Lung (tissue), 12 donors: Measurements from ENCODE around the gene FGFR3. TPM values are rescaled to one million over a fixed set of nuclear protein-coding genes. Genes with fewer than 3 reads are reported as not detected.

ENCODE experiments used
- ATAC-seq: fragments of 200-7000 bp; cut with Tn5 transposase; one replicate; pipeline ENCODE4 v1.9.1; 2020; ENCODE audit warnings: moderate number of reproducible peaks; ENCODE audit not compliant: insufficient read depth, low FRiP score
- DNase-seq, 3 donors: peaks; one replicate each; pipeline ENCODE4 v3.0.0-alpha.2; 2013 to 2017
- H3K27ac ChIP-seq, 2 donors: one replicate each; pipeline ENCODE4 v1.5.1; 2013; ENCODE audit warnings: mild to moderate bottlenecking in 2 of 2, moderate library complexity in 2 of 2, control low read depth in 1 of 2, inconsistent platforms in 1 of 2, low read depth in 1 of 2, low read length in 1 of 2
- H3K27me3 ChIP-seq, 3 donors: one replicate each; pipeline ENCODE4 v1.5.1; 2013; ENCODE audit warnings: low read length in 2 of 3; ENCODE audit not compliant: control insufficient read depth in 3 of 3, insufficient read depth in 3 of 3
- H3K36me3 ChIP-seq, 4 donors: one replicate each; pipeline ENCODE4 v1.5.1; 2013; ENCODE audit warnings: low read length in 4 of 4, mild to moderate bottlenecking in 1 of 4, moderate library complexity in 1 of 4; ENCODE audit not compliant: control insufficient read depth in 4 of 4, insufficient read depth in 4 of 4
- H3K4me1 ChIP-seq, 5 donors: one replicate each; pipeline ENCODE4 v1.5.1; 2013; ENCODE audit warnings: low read length in 5 of 5, mild to moderate bottlenecking in 2 of 5, moderate library complexity in 1 of 5; ENCODE audit not compliant: control insufficient read depth in 5 of 5, insufficient read depth in 5 of 5
- H3K4me3 ChIP-seq: one replicate; pipeline ENCODE4 v1.5.1; 2013; ENCODE audit warnings: mild to moderate bottlenecking, control low read depth, moderate library complexity
- H3K9ac ChIP-seq, 2 donors: one replicate each; pipeline ENCODE4 v1.5.1; 2013; ENCODE audit warnings: low read length in 2 of 2, control low read depth in 1 of 2; ENCODE audit not compliant: insufficient read depth in 1 of 2
- H3K9me3 ChIP-seq, 4 donors: one replicate each; pipeline ENCODE4 v1.5.1; 2013; ENCODE audit warnings: low read length in 3 of 4, mild to moderate bottlenecking in 1 of 4, moderate library complexity in 1 of 4; ENCODE audit not compliant: control insufficient read depth in 4 of 4, insufficient read depth in 3 of 4
- WGBS, 2 donors: extraction: QIAGEN DNeasy Blood & Tissue Kit; methylation state at CpG; one replicate each; pipeline ENCODE4 v1.1.7; 2013; 5-methylcytosine and 5-hydroxymethylcytosine counted together
- polyA plus RNA-seq, 2 donors: library from polyadenylated mRNA; stranded (reverse); fragments of 200-250 nt; gene quantifications; one replicate each; pipeline ENCODE4 v1.2.1, GENCODE V29; 2013
- total RNA-seq, 2 donors: library from RNA; depleted of rRNA in 1 of 2; stranded (reverse); fragments of >200 nt in 1 of 2; gene quantifications; one replicate each; pipeline ENCODE4 v1.2.1, GENCODE V29; 2014 to 2021
- TF ChIP-seq, protein P1 (sequence below): IDR thresholded peaks from 2 replicates; pipeline ENCODE4 v1.5.1; 2012; ENCODE audit warnings: mild to moderate bottlenecking; ENCODE audit errors: control extremely low read depth, extremely low read depth
- donor health status: control.
- donor health status: control.
- donor health status: Bipolar disorder and iron deficiency.
- donor health status: healthy.
- donor health status: DM: yes; HTN: yes; CAD: no.

The FGFR3 gene
- total and polyA plus RNA-seq, 4 donors = 8.1 to 99.3 (median 22.4) TPM

DNA sequence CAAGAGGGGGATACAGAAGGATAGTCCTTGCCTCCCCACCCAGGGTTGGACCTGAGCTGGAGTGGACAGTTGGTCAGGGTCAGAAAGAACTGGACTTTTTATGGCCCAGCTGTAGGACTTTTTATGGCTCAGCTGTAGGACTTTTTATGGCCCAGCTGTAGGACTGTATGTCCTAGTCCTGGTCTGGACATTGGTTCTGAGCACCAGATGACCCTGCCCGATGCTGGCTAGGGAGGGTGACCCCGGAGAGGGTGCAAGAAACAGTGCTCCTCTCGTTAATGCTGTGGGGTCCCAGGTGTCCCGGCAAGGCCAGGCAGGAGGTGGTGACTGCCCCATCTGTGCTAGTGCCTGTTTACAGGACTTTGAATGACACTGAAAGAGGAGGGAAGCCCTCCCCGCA is 64.8 kb downstream of the FGFR3 start:
- 89 to 96% methylated on average over 5 of the region's 5 CpGs for WGBS, 2 donors
- Histone ChIP-seq H3K9me3 (no peaks in the 10 kb centered on the region), H3K27ac (no peak overlapping the region), H3K27me3 (no peaks in the 10 kb centered on the region), H3K9ac (no peak overlapping the region), H3K36me3 (peaks cover 0 to 2% (median 0%) of the 10 kb centered on the region in 4 donors), H3K4me1 (peaks cover 0 to 33% (median 2%) of the 10 kb centered on the region in 5 donors), H3K4me3 (no peak overlapping the region)
- ATAC-seq = no peak
- no peak for DNase-seq
- TF ChIP-seq, protein P1, sequence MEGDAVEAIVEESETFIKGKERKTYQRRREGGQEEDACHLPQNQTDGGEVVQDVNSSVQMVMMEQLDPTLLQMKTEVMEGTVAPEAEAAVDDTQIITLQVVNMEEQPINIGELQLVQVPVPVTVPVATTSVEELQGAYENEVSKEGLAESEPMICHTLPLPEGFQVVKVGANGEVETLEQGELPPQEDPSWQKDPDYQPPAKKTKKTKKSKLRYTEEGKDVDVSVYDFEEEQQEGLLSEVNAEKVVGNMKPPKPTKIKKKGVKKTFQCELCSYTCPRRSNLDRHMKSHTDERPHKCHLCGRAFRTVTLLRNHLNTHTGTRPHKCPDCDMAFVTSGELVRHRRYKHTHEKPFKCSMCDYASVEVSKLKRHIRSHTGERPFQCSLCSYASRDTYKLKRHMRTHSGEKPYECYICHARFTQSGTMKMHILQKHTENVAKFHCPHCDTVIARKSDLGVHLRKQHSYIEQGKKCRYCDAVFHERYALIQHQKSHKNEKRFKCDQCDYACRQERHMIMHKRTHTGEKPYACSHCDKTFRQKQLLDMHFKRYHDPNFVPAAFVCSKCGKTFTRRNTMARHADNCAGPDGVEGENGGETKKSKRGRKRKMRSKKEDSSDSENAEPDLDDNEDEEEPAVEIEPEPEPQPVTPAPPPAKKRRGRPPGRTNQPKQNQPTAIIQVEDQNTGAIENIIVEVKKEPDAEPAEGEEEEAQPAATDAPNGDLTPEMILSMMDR = no peak

Other genes with a start within 250 kb of the FGFR3 start
- gene FAM53A, start 109.0 kb upstream of the FGFR3 start, total RNA-seq = 1 to 10 TPM; 2.1 to 2.8 TPM
- gene FAM53A, start 109.0 kb upstream of the FGFR3 start, polyA plus RNA-seq = 1 to 10 TPM; 1.4 to 2.3 TPM
- 10 to 100 TPM; 34.9 to 43.2 TPM for gene SLBP, start 81.0 kb upstream of the FGFR3 start, total RNA-seq
- gene SLBP, start 81.0 kb upstream of the FGFR3 start, polyA plus RNA-seq = 10 to 100 TPM; 34.9 to 35.0 TPM
- gene TMEM129, start 72.0 kb upstream of the FGFR3 start, total RNA-seq = 10 to 100 TPM; 16.6 to 45.2 TPM
- 10 to 100 TPM; 36.9 to 38.7 TPM for gene TMEM129, start 72.0 kb upstream of the FGFR3 start, polyA plus RNA-seq
- 10 to 100 TPM; 13.8 to 18.7 TPM for gene TACC3, start 71.8 kb upstream of the FGFR3 start, total RNA-seq
- 10 to 100 TPM; 18.3 to 22.1 TPM for gene TACC3, start 71.8 kb upstream of the FGFR3 start, polyA plus RNA-seq
- 10 to 100 TPM; 31.1 to 47.1 TPM for gene LETM1, start 62.9 kb downstream of the FGFR3 start, total RNA-seq
- 10 to 100 TPM; 21.7 to 22.6 TPM for gene LETM1, start 62.9 kb downstream of the FGFR3 start, polyA plus RNA-seq
- gene NSD2, start 78.1 kb downstream of the FGFR3 start, total RNA-seq = 10 to 100 TPM; 41.7 to 66.2 TPM
- gene NSD2, start 78.1 kb downstream of the FGFR3 start, polyA plus RNA-seq = 10 to 100 TPM; 12.7 to 14.8 TPM
- gene NELFA, start 215.7 kb downstream of the FGFR3 start, total RNA-seq = 10 to 100 TPM; 31.3 to 33.6 TPM
- gene NELFA, start 215.7 kb downstream of the FGFR3 start, polyA plus RNA-seq = 10 to 100 TPM; 17.8 to 18.2 TPM